Measurements from ENCODE around the gene APOC3.

- TF ChIP-seq CTCF (conservative IDR thresholded peaks at IDR 0.05; ENCODE audit: low read depth, low read length) (no peak), EZH2phosphoT487 (IDR thresholded peaks at IDR 0.05; ENCODE audit: borderline replicate concordance, low read length) (no peak), EZH2 (IDR thresholded peaks at IDR 0.05; ENCODE audit: low read length, unreplicated experiment) (no peak)
Observed at GRCh38 chr11:116788975-116789374, 40.7 kb upstream of the APOC3 start.
